Lower leg skin (tissue), 4 donors: Measurements from ENCODE around the gene PLCG2. TPM values are rescaled to one million over a fixed set of nuclear protein-coding genes. Genes with fewer than 3 reads are reported as not detected.

ENCODE experiments used
- DNase-seq, 2 donors: peaks; one replicate each; pipeline ENCODE4 v3.0.0-alpha.2; 2019; ENCODE audit warnings: low spot score in 2 of 2
- H3K4me3 ChIP-seq: fragments of 200-600 bp; sonication (generic); 2 replicates; pipeline ENCODE4 v1.5.1; 2017; ENCODE audit warnings: mild to moderate bottlenecking, low read depth; ENCODE audit not compliant: poor library complexity, severe bottlenecking
- CTCF ChIP-seq, 3 donors: fragments of 450-650 bp; IDR thresholded peaks; one replicate each; pipeline ENCODE4 v1.5.1; 2016; ENCODE audit warnings: antibody characterized with exemption in 3 of 3, mild to moderate bottlenecking in 3 of 3, moderate library complexity in 2 of 3
- POLR2A ChIP-seq, 2 donors: fragments of 450-650 bp; IDR thresholded peaks; one replicate each; pipeline ENCODE4 v1.6.1; 2016 to 2017; ENCODE audit warnings: antibody characterized with exemption in 2 of 2, mild to moderate bottlenecking in 1 of 2, moderate library complexity in 1 of 2
- WGBS, 2 donors: methylation state at CpG; one replicate each; pipeline ENCODE4 v1.1.5; 2018; 5-methylcytosine and 5-hydroxymethylcytosine counted together
- intact Hi-C: fragments of 100-400 bp; cut with DNase I; formaldehyde crosslinking; loops from one replicate; pipeline ENCODE4 v1.15.0; 2023; ENCODE audit warnings: low total_unique reads
- total RNA-seq, 4 donors: library from RNA; depleted of rRNA; stranded (reverse); fragments of >200 nt; gene quantifications; one replicate each; pipeline ENCODE4 v1.1.0, GENCODE V29; 2016

Gene PLCG2
- total RNA-seq, 4 donors from 2014 or later, result 7.0 to 14.1 (median 10.2) TPM

- no peak for TF ChIP-seq CTCF (IDR thresholded peaks at IDR 0.05)
- TF ChIP-seq POLR2A (IDR thresholded peaks at IDR 0.05), result no peak
- WGBS, 2 donors, result 43 to 44% methylated on average over 4 of the region's 4 CpGs
- DNase-seq, result no peak
- intact Hi-C loops, result no loop called here
- no peak overlapping the region for H3K4me3 ChIP-seq
These were observed 59.7 kb downstream of the PLCG2 start for GRCh38 chr16:81838794-81839193.

GRCh38 chr16:81841722-81842121, 62.6 kb downstream of the PLCG2 start:
- no peak for TF ChIP-seq CTCF (IDR thresholded peaks at IDR 0.05)
- intact Hi-C loops, result no loop called here
- 61 to 66% methylated on average over 7 of the region's 7 CpGs for WGBS, 2 donors

DNA sequence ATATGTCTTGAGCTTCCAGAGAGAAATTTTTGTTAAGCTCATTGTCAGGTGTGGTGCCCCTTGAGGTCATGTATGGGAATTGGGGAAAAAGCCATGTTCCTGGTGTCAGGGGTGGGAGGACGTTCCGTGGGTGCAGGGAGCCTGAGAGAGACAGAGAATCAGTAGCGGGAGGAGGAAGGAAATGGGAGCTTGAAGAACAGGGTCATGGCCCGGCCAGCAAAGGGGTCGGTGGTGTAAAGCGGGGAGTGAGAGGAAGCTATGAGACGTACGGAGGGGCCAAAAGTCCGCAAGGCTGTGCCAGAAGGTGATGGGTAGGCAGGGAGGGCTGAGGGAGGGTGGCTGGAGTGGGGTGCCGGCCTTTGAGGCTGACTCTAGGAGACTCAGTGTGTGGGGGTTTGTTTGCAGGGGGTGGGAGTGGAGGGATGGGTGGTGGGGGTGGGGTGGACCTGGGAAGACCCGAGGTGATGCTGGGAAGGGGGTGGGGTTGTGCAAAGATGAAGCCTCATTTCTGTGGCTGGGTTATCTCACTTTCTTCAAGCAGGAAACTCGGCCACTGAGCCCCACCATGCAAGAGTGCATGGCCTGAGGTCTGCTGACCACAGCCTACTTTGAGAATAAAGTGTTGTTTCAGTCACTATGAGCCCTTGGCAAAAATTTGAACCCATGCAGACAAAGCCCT, 63.6 kb downstream of the PLCG2 start:
- DNase-seq, result no peak
- TF ChIP-seq CTCF (IDR thresholded peaks at IDR 0.05), result no peak
- no peak for TF ChIP-seq POLR2A (IDR thresholded peaks at IDR 0.05)
- intact Hi-C loops, result no loop called here
- no peak overlapping the region for H3K4me3 ChIP-seq
- 68 to 70% methylated on average over 12 of the region's 12 CpGs for WGBS, 2 donors

More at GRCh38 chr16:81841722-81842121, 62.6 kb downstream of the PLCG2 start:
- no peak overlapping the region for H3K4me3 ChIP-seq
- no peak for DNase-seq

GRCh38 chr16:81843243-81843582, 64.1 kb downstream of the PLCG2 start:
- WGBS, 2 donors, result 77 to 93% methylated on average over 4 of the region's 4 CpGs
- intact Hi-C loops, result no loop called here
- DNase-seq, result no peak
- H3K4me3 ChIP-seq, result no peak overlapping the region
- no peak for TF ChIP-seq CTCF (IDR thresholded peaks at IDR 0.05)
- TF ChIP-seq POLR2A (IDR thresholded peaks at IDR 0.05), result no peak

DNA sequence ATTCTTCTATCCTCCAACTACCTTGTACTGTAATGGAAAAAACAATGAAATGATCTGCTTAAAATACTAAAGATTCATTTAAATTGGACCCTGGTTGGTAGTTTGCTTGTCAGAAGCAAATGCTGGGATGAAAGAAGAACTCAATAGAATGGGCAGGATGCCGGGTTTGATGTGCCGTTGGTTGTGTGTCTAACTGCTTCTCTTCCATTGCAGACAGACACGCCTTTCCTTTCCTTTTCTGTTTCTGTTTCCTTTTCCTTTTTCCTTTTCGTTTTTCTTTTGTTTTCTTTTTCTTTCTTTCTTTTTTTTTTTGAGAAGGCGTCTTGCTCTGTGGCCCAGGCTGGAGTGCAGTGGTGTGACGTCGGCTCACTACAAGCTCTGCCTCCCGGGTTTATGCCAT, 64.6 kb downstream of the PLCG2 start:
- H3K4me3 ChIP-seq, result no peak overlapping the region
- TF ChIP-seq CTCF (IDR thresholded peaks at IDR 0.05), result no peak
- no peak for TF ChIP-seq POLR2A (IDR thresholded peaks at IDR 0.05)
- intact Hi-C loops, result no loop called here
- no peak for DNase-seq
- 88% methylated on average over 8 of the region's 8 CpGs for WGBS, 2 donors

DNA sequence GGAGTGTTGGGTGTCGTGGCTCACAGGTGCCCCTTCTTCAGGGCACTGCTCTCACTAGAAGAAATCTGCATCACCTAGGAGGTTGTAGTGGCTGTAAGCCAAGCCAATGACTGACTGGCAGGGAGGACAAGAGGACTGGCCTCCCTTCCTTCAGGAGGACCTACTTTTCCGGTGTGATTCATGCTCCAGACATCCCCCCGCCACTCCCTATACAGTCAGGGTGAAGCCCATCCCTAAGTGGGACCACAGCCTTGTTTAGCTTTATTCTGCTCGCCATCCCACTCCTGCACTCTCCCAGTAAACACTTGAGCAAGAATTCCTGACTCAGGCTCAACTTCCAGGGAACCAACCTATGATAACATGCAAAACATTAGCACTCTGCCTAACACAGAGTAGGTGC, 67.0 kb downstream of the PLCG2 start:
- 89% methylated on average over 4 of the region's 4 CpGs for WGBS, 2 donors
- TF ChIP-seq POLR2A (IDR thresholded peaks at IDR 0.05) (no peak), CTCF (IDR thresholded peaks at IDR 0.05) (no peak)

More for the DNA sequence above, 67.0 kb downstream of the PLCG2 start:
- DNase-seq, result no peak
- intact Hi-C loops, result loop anchor here (5.0 kb wide), 1 partner anchor 486 kb away; no protein-coding TSS in a partner anchor
- H3K4me3 ChIP-seq, result no peak overlapping the region
